SH-SY5Y (cell line): ENCODE data around the gene VASP.

Experiments
- GATA2 ChIP-seq: IDR thresholded peaks from 2 replicates; pipeline ENCODE4 v1.6.1; 2011; ENCODE audit warnings: mild to moderate bottlenecking, low read depth, low read length
- GATA3 ChIP-seq: IDR thresholded peaks from 2 replicates; pipeline ENCODE4 v1.6.1; 2011; ENCODE audit warnings: low read depth, mild to moderate bottlenecking, low read length, moderate library complexity

Gene VASP

DNA sequence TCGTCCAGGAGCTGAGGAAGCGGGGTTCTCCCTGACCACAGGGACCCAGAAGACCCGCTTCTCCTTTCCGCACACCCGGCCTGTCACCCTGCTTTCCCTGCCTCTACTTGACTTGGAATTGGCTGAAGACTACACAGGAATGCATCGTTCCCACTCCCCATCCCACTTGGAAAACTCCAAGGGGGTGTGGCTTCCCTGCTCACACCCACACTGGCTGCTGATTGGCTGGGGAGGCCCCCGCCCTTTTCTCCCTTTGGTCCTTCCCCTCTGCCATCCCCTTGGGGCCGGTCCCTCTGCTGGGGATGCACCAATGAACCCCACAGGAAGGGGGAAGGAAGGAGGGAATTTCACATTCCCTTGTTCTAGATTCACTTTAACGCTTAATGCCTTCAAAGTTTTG lies 18.9 kb downstream of the VASP start:
- TF ChIP-seq GATA2 = no peak
- no peak for TF ChIP-seq GATA3

DNA sequence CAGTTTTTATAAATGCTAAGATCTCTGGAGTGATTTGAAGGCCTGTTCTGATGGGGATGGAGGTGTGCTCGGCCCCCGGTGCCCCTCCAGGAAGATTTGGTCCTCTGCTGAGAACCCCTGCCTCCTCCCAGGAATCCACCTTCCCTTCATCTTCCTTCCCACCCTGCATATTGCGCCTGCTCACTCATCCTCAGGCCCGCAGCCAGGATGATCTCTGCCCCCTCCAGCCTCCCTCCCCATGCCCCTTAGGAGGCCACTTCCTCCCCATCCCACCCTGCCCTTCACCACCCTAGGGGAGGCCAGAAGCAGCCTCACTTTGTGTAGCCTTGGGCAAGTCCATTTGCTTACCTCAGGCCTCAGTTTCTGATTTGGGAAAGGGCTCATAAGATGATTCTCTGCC lies 19.7 kb downstream of the VASP start:
- no peak for TF ChIP-seq GATA2
- TF ChIP-seq GATA3 = no peak

DNA sequence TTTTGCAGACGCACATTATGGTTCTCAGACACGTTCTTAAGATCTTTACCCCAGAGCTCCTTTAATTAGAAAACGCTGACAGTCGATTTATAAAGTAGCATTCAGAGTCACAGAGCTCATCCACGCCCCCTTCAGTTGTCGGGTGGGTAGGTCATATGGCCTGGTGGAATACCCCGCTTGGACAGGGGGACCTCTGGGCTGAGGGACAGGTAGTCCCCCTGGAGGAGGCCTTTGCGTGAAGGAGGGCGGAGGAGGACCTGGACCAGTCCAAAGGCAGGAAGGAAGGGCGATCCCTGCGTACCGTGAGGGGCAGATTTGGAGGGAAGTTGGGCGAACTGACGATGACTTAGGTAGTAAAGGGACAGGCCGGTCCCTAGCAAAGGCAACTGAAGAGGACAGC lies 20.5 kb downstream of the VASP start:
- TF ChIP-seq GATA2 = no peak
- no peak for TF ChIP-seq GATA3

DNA sequence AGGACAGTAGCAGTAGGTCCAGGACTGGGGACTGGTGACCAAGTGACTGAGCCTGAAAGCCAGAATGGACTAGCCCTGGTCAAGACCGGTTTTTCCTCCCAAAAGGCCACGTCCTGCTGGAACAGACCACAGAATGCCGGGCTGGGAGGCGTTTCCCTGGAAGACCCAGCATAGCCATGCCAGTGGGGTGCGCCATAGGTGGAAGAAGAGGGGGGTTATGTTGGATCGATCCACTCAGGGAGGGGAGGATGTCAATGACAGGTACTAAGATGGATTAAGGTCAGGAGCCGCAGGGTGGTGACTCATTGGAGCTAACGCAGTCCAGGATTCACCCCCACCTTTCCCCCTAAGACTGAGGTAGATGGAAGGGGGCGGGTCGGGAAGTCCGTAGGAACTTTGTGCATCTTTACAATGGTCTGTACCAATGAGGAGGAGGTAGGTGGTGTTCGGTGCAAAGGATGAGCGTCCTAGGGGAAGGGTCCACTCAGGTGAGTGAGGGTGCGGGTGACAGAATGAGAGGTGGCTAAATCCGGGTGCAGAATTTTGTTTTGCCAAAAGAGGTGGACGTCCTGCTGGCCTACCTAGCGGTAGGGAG lies 21.0 kb downstream of the VASP start:
- TF ChIP-seq GATA2 (no peak), GATA3 (no peak)

DNA sequence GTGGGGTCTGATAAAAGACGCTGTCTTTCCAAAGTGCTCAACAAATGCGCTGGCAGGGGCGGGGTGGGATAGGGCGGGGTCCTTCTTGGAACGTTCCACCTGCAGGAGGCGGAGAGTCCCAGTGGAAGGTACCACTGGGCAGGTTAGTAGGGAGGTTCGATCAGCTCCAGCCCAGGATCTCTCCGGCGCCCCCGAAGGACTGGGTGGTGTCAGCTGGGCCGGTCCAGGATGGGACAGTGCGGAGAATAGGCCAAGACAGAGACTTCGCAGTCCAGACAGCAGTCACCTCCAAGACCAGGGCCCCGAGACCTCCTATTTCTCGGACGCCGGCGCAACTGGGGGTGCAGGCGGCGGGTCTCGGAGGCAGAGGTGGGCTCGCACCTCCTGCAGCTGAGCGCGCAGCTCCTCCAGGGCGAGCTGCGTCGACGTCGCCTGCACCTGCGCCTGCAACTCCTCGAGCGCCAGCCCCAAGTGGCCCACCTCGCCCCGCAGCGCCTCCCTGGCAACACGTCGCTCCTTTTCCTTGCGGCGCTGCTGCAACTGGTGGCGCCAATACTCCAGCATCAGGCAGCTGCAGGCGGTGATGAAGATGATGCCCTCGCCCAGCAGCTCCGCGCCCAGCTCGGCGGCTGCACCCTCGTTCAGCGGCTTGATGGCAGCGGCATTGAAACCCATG lies 21.6 kb downstream of the VASP start:
- TF ChIP-seq GATA2 (no peak), GATA3 (no peak)

DNA sequence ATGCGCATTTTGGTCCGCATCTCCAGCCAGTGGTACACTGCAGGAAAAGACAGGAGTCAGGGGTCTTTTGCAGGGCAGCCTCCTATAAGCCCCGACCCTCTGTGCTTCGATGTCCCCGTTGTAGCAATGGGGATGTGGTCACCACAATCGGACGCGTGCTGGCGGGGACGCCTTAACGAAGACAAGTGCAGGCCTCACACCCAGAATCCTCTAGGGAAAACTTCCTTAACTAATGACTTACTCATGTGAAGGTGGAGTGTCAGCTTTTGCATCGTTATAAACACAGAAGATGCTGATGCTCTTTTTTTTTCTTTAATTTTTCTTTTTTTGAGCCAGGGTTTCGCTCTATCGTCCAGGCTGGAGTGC lies 22.1 kb downstream of the VASP start:
- TF ChIP-seq GATA2 = no peak
- TF ChIP-seq GATA3 = no peak

DNA sequence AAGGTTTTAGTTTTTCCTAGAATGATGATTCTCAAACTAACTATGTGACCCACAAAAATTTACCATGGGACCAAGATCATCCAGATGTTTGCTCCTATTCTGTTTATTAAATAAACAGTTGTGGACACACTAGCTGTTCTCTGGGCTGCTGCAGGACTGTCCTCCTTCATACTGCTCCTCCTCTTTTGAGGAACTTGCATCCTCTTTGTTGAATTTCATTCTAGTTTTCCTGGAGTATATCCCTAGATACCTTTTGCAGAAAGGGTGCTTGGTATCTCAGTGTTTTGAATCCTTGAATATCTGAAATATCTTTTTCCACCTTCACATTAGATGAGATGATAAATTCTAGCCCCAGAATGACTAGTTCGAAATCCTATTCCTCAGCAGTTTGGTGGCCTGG lies 24.1 kb downstream of the VASP start:
- TF ChIP-seq GATA2 (no peak), GATA3 (no peak)

DNA sequence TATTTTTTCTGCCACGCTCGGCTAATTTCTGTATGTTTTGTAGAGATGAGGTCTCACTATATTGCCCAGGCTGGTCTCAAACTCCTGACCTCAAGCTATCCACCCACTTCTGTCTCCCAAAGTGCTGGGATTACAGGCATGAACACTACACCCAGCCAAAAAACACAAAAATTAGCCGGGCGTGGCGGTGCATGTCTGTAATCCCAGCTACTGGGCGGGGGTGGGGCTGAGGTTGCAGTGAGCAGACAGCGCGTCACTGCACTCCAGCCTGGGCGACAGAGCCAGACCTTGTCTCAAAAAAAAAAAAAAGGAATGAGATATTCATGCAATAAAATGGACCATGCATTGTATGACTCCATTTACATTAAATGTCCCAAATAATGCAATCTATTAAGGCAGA lies 32.2 kb downstream of the VASP start:
- TF ChIP-seq GATA3 = no peak
- no peak for TF ChIP-seq GATA2

DNA sequence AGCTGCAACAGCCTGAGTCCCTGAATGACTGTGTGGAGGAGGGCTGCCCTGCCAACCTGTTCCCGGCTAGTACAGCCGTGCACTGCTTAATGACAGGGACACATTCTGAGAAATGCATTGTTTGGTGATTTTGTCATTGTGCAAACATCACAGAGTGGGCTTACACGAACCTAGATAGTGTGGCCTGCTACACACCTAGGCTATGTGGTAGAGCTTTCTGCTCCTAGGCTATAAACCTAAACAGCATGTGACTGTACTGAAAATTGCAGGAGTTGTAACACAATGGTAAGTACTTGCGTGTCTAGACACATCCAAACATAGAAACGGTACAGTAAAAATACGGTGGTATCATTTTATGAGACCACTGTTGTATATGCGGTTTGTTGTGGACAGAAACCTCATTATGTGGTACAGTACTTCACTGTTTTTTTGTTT lies 35.0 kb downstream of the VASP start:
- TF ChIP-seq GATA3 = no peak
- no peak for TF ChIP-seq GATA2

DNA sequence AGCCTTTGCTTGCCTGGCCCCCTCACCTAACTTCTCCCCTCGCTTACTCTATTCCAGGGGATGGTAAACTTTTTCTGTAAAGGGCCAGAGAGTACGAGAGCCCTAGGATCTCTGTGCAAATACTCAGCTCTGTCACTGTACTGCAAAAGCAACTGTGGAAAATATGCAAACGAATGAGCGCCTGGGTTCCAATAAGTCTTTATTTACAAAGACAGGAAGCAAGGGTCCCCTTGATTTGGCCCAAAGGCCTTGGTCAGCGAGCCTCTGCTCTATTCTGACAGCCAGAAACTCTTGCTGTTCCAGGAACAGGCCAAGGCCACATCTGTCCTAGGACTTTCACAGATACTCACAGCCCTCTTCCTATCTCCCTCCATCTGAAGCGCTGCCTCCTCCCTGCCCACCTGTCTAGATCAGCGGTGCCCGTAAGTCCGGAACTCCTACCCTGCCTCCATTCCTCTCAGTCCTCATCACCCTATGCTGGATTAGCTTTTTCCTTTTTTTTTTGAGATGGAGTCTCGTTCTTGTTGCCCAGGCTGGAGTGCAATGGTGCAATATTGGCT lies 40.0 kb downstream of the VASP start:
- no peak for TF ChIP-seq GATA2
- TF ChIP-seq GATA3 = no peak

DNA sequence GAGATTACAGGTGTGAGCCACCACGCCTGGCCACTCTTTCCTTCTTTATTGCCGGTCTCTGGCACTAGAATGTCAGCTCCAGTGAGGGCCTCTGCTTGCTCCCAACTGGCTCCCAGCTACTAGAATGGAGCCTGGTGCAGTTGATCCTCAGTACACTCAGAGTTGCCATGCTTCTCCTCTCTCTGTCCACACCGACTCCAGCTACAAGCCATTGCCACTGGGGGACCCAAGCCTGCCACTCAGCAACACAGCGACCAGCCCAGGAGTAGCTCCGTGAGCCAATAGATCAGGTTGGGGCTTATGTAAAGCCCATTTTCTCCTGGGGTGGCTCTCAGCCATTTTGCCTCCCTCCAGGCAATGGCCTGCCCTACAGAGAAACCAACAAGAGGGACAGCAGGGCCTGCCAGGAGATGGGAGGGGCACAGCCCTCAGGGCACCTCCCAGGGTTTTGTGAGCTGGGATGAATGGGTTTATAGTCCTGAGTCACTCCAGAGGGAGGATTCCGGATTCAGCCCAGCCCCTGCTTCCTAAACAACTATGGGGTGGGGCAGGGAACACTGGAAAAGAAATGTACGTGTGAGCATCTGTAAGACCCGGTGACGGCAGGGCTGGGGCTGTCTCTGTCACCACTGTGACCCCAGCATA lies 40.8 kb downstream of the VASP start:
- TF ChIP-seq GATA2 (no peak), GATA3 (no peak)

DNA sequence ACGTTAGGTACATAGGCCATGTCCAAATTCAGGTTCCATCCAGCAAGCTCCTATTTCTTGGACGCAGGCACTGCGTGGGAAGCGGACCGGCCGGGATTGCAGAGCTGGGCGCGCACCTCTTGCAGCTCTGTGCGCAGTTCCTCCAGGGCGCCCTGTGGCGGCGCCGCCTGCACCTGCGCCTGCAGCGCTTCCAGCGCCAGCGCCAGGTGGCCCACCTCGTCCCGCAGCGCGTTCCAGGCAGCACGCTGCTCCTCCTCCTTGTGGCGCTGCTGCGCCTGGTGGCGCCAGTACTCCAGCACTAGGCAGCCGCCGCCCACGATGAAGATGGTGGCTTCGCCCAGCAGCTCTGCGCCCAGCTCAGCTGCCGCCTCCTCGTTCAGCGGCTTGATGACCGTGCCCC lies 46.2 kb downstream of the VASP start:
- TF ChIP-seq GATA2 (no peak), GATA3 (no peak)

DNA sequence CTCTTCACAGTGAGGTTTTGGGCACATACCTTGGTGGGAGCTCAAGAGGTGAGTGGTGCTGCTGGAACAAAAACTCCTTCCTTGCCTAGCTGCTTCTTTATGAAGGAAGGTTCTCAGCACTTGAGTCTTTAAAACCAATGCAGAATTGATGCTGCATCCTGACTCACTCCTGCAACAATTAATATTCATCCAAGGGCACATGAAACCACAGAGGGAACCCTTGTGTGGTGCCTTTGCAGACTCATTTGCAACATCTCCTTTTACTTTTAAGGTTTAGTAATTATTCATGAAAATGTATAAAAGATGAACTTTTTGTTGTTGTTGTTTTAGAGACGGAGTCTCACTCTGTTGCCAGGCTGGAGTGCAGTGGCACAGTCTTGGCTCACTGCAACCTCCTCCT lies 47.2 kb downstream of the VASP start:
- no peak for TF ChIP-seq GATA3

DNA sequence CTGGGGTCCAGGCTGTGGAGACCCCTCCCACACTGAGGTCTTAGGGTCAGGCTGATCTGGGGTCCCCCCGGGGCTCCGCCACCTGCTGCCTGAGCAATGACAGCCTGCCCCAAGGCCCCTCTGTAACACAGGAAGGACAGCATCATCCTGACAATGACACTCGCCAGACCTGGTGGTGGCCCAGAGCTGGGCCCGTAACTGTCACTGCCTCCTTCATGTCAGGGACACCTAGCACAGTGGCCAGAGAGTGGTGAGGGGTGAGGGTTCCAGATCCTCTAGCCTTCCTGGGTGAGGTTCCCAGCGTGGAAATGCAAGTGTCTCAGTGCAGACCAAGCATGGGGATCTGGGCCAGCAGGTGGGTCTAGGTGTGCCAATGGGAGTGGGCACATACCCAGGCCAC lies 49.6 kb downstream of the VASP start:
- TF ChIP-seq GATA2 (no peak), GATA3 (no peak)

DNA sequence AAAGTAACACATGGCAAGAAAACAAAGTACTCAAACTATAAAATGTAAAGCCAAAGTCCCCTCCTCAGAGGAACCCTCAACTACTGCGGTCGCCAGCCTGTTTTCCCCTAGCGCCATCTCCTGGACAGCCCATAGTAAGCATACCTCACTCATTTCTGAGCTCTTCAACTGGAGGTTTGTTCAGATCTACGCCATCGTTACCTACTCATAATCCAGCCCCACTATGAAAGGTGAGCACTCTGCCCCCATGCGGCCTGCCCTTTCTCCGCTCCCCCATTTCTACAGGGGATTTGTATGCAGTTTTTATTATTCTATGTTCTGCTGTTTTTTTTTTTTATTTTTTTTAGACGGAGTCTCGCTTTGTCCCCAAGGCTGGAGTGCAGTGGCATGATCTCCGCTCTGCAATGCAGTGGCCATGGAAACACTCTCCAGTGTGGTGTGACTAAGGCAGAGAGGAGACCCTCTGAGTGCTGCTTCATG lies 51.2 kb downstream of the VASP start:
- no peak for TF ChIP-seq GATA2
- TF ChIP-seq GATA3 = no peak

DNA sequence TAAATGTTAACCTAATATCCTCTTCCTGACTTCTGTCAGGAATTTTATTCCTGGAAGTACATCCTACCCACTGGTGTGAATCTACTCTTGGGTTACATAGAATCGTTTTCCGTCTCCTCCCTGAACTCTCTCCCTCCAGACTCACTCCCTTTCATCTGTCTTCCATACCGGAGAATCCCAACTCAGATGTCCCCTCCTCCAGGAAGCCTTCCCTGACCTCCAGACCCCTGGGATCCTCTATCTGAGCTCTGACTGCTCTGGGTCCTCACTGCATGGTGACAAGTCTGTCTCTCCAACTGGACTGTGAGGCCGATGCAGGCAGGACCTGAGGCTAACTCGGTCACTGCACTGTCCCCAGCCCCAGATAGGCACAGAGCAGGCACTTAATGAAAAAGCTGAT lies 52.8 kb downstream of the VASP start:
- no peak for TF ChIP-seq GATA2
- TF ChIP-seq GATA3 = no peak

DNA sequence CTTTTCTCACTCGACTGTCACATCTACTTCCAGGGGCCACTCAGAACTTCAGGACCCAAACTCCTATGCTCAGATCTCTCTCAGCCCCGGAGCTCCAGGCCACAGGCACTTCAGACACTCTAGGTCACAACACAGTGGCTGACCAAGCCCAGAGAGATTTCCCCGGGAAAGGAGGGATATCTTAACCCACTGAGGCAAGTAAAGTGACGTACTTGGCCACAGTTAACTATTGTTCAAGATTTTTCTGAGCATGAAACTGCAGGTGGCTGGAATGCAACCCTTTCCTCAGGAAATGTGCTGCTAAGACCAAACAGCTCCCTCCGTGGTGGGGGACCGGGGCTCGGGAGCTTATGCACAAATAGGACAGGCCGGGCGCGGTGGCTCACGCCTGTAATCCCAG lies 53.4 kb downstream of the VASP start:
- no peak for TF ChIP-seq GATA3
- no peak for TF ChIP-seq GATA2
